22Rv1 (cell line): ENCODE data around the gene PLA1A.
A peak's percentile ranks its signal among the peaks of the same experiment; 100 is the strongest.
"Not testable (repeated sequence)": the region's sequence is repeated elsewhere in the genome, so short reads cannot be mapped to it uniquely, and the experiment has no call there.

Source experiments
- H3K27ac ChIP-seq: fragments of 450-650 bp; 2 replicates; pipeline ENCODE4 v1.5.1; 2017
- CTCF ChIP-seq: fragments of 450-650 bp; IDR thresholded peaks from 2 replicates; pipeline ENCODE4 v1.5.1; 2017; ENCODE audit warnings: mild to moderate bottlenecking
- ZFX ChIP-seq: fragments of 450-650 bp; IDR thresholded peaks from 2 replicates; pipeline ENCODE4 v1.6.1; 2017; ENCODE audit warnings: antibody characterized with exemption, borderline replicate concordance

PLA1A gene

DNA sequence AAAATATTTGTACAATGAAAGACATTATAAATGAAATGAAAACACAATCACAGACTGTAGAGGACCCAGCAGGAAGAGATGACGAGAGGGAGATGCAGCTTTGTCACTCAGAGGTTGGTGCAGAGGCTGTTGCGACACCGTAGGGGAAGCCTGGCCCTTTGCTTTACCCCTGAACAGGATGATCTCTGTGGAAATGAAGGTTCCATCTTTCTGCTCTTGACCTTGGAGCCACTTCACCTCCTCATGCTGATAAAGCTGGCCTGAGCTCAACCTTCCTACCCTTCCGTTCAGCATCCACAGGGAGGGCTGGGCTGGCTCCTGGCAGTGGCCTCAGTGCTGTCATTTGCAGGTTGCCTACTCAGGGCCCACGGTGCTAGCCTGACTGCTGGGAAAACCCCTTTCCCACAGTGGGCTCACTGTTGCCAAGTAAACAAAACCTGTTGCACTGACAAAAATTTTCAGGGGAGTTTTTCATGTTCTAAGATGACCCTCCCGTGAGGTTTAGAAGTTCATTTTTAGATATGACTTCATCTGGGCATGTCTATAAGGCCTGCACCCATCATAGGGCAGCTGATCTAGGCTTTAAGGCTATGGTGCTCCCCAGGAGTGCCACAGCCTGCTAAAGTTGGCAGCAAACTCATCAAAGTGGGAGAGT lies 35.3 kb upstream of the PLA1A start:
- no peak overlapping the region for H3K27ac ChIP-seq
- no peak for TF ChIP-seq CTCF
- no peak for TF ChIP-seq ZFX

DNA sequence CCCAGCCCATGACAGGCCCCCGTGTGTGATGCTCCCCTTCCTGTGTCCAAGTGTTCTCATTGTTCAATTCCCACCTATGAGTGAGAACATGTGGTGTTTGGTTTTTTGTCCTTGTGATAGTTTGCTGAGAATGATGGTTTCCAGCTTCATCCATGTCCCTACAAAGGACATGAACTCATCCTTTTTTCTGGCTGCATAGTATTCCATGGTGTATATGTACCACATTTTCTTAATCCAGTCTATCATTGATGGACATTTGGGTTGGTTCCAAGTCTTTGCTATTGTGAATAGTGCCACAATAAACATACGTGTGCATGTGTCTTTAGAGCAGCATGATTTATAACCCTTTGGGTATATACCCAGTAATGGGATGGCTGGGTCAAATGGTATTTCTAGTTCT lies 34.4 kb upstream of the PLA1A start:
- H3K27ac ChIP-seq, result not testable (repeated sequence)

DNA sequence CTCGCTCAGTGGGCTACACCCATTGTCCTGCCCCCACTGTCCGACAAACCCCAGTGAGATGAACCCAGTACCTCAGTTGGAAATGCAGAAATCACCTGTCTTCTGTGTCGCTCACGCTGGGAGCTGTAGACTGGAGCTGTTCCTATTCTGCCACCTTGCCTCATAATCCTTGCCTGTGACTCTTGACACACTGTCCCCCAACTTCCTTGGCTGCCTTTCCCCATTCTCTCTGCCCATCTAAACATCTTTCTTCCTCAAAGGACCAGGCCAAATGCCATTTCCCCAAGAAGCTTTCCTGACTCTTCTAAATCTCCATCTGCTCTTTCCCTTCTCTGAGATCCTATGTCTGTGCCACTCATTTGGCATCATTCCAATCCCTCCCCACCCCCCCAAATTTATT lies 28.5 kb upstream of the PLA1A start:
- TF ChIP-seq CTCF (no peak), ZFX (no peak)

GRCh38 chr3:119570229-119570628 lies 27.5 kb upstream of the PLA1A start:
- H3K27ac ChIP-seq, result no peak overlapping the region
- TF ChIP-seq ZFX (no peak), CTCF (no peak)

More for the DNA sequence above, 28.5 kb upstream of the PLA1A start:
- no peak overlapping the region for H3K27ac ChIP-seq

DNA sequence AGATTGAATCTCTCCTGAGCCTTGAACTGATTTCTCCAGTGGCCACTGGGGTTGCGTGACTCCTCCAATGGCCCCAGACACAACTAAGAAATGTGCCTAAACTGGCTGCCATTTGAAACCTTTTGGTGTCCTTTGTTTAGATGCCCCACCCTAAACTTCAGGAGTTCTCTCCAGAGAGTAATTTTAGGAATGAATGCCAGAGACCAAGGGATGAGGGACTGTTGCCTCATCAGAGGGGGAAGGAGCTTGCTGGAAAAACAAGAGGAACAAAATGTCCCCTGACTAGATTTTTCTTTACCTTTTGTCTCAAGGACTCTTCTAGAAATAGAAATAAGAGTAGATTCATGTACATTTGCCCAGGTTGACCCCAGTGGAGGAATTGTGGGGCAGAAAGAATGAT lies 26.5 kb upstream of the PLA1A start:
- H3K27ac ChIP-seq, result no peak overlapping the region
- TF ChIP-seq ZFX (no peak), CTCF (no peak)

- TF ChIP-seq ZFX, result no peak
- no peak for TF ChIP-seq CTCF
- H3K27ac ChIP-seq, result no peak overlapping the region
These were observed 26.0 kb upstream of the PLA1A start for GRCh38 chr3:119571688-119572087.

DNA sequence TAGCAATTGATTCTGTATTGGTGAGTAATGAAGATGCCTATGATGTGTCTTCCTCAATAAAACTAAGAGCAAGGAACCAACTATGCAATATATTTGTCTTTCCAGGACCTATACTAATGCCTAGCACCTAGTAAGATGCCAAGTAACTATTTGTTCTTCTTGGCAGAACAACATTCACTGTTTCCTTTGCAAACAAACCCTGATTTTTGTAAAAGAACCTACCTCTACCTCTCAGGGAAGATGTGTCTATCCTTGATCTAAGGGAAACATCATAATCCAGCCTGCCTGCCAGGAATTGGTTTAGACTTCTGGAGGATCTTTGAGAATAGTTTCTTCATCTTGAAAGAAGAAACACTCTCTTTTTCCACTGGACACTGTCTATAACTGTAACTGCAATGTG lies 22.2 kb upstream of the PLA1A start:
- peak overlapping the region; percentile 36 for H3K27ac ChIP-seq

More for the DNA sequence above, 22.2 kb upstream of the PLA1A start:
- no peak for TF ChIP-seq CTCF
- no peak for TF ChIP-seq ZFX
